Activated naive CD4-positive, alpha-beta T cell treated with anti-CD3 and anti-CD28 coated beads for 36 hours (primary cell): Measurements from ENCODE around the gene ZBTB18. TPM values are rescaled to one million over a fixed set of nuclear protein-coding genes. Genes with fewer than 3 reads are reported as not detected.
A peak's percentile ranks its signal among the peaks of the same experiment; 100 is the strongest.

Experiments
- CTCF ChIA-PET: fragments of 350-600 bp; sonication (Branson Sonifier 250); formaldehyde crosslinking; loops from one replicate; lab custom pipeline; 2021; ENCODE audit warnings: antibody characterized with exemption; lab: Charles Lee
- DNase-seq: peaks from one replicate; pipeline ENCODE4 v3.0.0-alpha.2; 2020
- H3K27ac Mint-ChIP-seq: one replicate; pipeline ENCODE4 v1.8.0; 2021; ENCODE audit warnings: mild to moderate bottlenecking, mixed read lengths
- H3K27me3 Mint-ChIP-seq: one replicate; pipeline ENCODE4 v1.8.0; 2021; ENCODE audit warnings: low read depth, mixed read lengths
- H3K36me3 Mint-ChIP-seq: one replicate; pipeline ENCODE4 v1.8.0; 2021; ENCODE audit warnings: low read depth, mixed read lengths
- H3K4me1 Mint-ChIP-seq: one replicate; pipeline ENCODE4 v1.8.0; 2021; ENCODE audit warnings: low read depth, mixed read lengths
- H3K4me3 Mint-ChIP-seq: one replicate; pipeline ENCODE4 v1.8.0; 2021; ENCODE audit warnings: mild to moderate bottlenecking, moderate library complexity, mixed read lengths
- H3K9me3 Mint-ChIP-seq: one replicate; pipeline ENCODE4 v1.8.0; 2021; ENCODE audit warnings: mixed read lengths
- intact Hi-C: fragments of 100-400 bp; cut with micrococcal nuclease; formaldehyde crosslinking; loops from one replicate; pipeline ENCODE4 v1.15.1; 2023
- total RNA-seq, 2 experiments: library from RNA; stranded (reverse); gene quantifications; one replicate each; pipeline ENCODE4 v1.2.3, GENCODE V29; 2021

The ZBTB18 gene
- total RNA-seq, 2 experiments from 2014 or later, result 7.2 to 7.4 TPM

GRCh38 chr1:244096691-244097090 is 45.6 kb downstream of the ZBTB18 start:
- intact Hi-C loops, result no loop called here
- H3K4me3 Mint-ChIP-seq, result no peak overlapping the region
- no peaks in the 10 kb centered on the region for H3K36me3 Mint-ChIP-seq
- CTCF ChIA-PET, result no interaction called here
- no peak overlapping the region for H3K27ac Mint-ChIP-seq
- H3K4me1 Mint-ChIP-seq, result peaks cover 17% of the 10 kb centered on the region
- H3K27me3 Mint-ChIP-seq, result no peaks in the 10 kb centered on the region
- H3K9me3 Mint-ChIP-seq, result no peaks in the 10 kb centered on the region
- no peak for DNase-seq

- no peak overlapping the region for H3K4me3 Mint-ChIP-seq
- no peaks in the 10 kb centered on the region for H3K9me3 Mint-ChIP-seq
- peaks cover 16% of the 10 kb centered on the region for H3K4me1 Mint-ChIP-seq
- CTCF ChIA-PET, result no interaction called here
- no peak overlapping the region for H3K27ac Mint-ChIP-seq
- no peak for DNase-seq
- intact Hi-C loops, result no loop called here
- H3K36me3 Mint-ChIP-seq, result no peaks in the 10 kb centered on the region
- H3K27me3 Mint-ChIP-seq, result no peaks in the 10 kb centered on the region
Measured at GRCh38 chr1:244097523-244098405, 46.7 kb downstream of the ZBTB18 start.

GRCh38 chr1:244099258-244099930 is 48.3 kb downstream of the ZBTB18 start:
- no peak overlapping the region for H3K4me3 Mint-ChIP-seq
- H3K9me3 Mint-ChIP-seq, result no peaks in the 10 kb centered on the region
- intact Hi-C loops, result no loop called here
- no peaks in the 10 kb centered on the region for H3K27me3 Mint-ChIP-seq
- CTCF ChIA-PET, result no interaction called here
- H3K36me3 Mint-ChIP-seq, result no peaks in the 10 kb centered on the region
- no peak overlapping the region for H3K27ac Mint-ChIP-seq
- no peak for DNase-seq
- peaks cover 14% of the 10 kb centered on the region for H3K4me1 Mint-ChIP-seq

GRCh38 chr1:244100276-244100675 is 49.2 kb downstream of the ZBTB18 start:
- Mint-ChIP-seq H3K36me3 (no peaks in the 10 kb centered on the region), H3K4me3 (no peak overlapping the region), H3K27ac (no peak overlapping the region), H3K9me3 (no peaks in the 10 kb centered on the region), H3K27me3 (no peaks in the 10 kb centered on the region), H3K4me1 (peaks cover 14% of the 10 kb centered on the region)
- CTCF ChIA-PET, result interaction anchor here (0.7 kb wide), 1 partner anchor 307 kb away, joined by 3 read pairs; no protein-coding TSS in a partner anchor
- intact Hi-C loops, result no loop called here
- no peak for DNase-seq

- H3K27me3 Mint-ChIP-seq, result no peaks in the 10 kb centered on the region
- peak overlapping the region; percentile 33 for H3K4me3 Mint-ChIP-seq
Measured at GRCh38 chr1:244100704-244101453, 49.8 kb downstream of the ZBTB18 start.

GRCh38 chr1:244102046-244102445 is 51.0 kb downstream of the ZBTB18 start:
- Mint-ChIP-seq H3K27me3 (no peaks in the 10 kb centered on the region), H3K4me3 (no peak overlapping the region), H3K27ac (no peak overlapping the region), H3K4me1 (peaks cover 14% of the 10 kb centered on the region), H3K9me3 (no peaks in the 10 kb centered on the region), H3K36me3 (no peaks in the 10 kb centered on the region)
- CTCF ChIA-PET, result no interaction called here
- intact Hi-C loops, result no loop called here
- DNase-seq, result no peak

More at GRCh38 chr1:244100704-244101453, 49.8 kb downstream of the ZBTB18 start:
- H3K4me1 Mint-ChIP-seq, result peaks cover 14% of the 10 kb centered on the region
- no peak overlapping the region for H3K27ac Mint-ChIP-seq
- DNase-seq, result peak; percentile 18
- no peaks in the 10 kb centered on the region for H3K36me3 Mint-ChIP-seq
- no peaks in the 10 kb centered on the region for H3K9me3 Mint-ChIP-seq
- CTCF ChIA-PET, result no interaction called here
- intact Hi-C loops, result no loop called here

- no peaks in the 10 kb centered on the region for H3K27me3 Mint-ChIP-seq
- CTCF ChIA-PET, result no interaction called here
- no peaks in the 10 kb centered on the region for H3K9me3 Mint-ChIP-seq
- peaks cover 14% of the 10 kb centered on the region for H3K4me1 Mint-ChIP-seq
- H3K4me3 Mint-ChIP-seq, result no peak overlapping the region
- no peak for DNase-seq
- no peak overlapping the region for H3K27ac Mint-ChIP-seq
- no peaks in the 10 kb centered on the region for H3K36me3 Mint-ChIP-seq
- intact Hi-C loops, result no loop called here
Measured at GRCh38 chr1:244102468-244102867, 51.4 kb downstream of the ZBTB18 start.

- CTCF ChIA-PET, result no interaction called here
- Mint-ChIP-seq H3K27ac (no peak overlapping the region), H3K4me1 (peaks cover 14% of the 10 kb centered on the region), H3K9me3 (no peaks in the 10 kb centered on the region), H3K27me3 (no peaks in the 10 kb centered on the region), H3K36me3 (no peaks in the 10 kb centered on the region), H3K4me3 (no peak overlapping the region)
- DNase-seq, result no peak
- intact Hi-C loops, result no loop called here
Measured at GRCh38 chr1:244104309-244105060, 53.4 kb downstream of the ZBTB18 start.

- no peak for DNase-seq
- Mint-ChIP-seq H3K27me3 (no peaks in the 10 kb centered on the region), H3K9me3 (no peaks in the 10 kb centered on the region), H3K4me1 (peaks cover 4% of the 10 kb centered on the region), H3K36me3 (no peaks in the 10 kb centered on the region), H3K27ac (no peak overlapping the region), H3K4me3 (no peak overlapping the region)
- CTCF ChIA-PET, result interaction anchor here (0.7 kb wide), 2 partner anchors 39 to 41 kb away, joined by 3 to 5 read pairs; no protein-coding TSS in a partner anchor
- intact Hi-C loops, result no loop called here
Measured at GRCh38 chr1:244106176-244106575, 55.1 kb downstream of the ZBTB18 start.
